ENCODE measurements around the gene FBXL16.
A peak's percentile ranks its signal among the peaks of the same experiment; 100 is the strongest.

FBXL16 gene

DNA sequence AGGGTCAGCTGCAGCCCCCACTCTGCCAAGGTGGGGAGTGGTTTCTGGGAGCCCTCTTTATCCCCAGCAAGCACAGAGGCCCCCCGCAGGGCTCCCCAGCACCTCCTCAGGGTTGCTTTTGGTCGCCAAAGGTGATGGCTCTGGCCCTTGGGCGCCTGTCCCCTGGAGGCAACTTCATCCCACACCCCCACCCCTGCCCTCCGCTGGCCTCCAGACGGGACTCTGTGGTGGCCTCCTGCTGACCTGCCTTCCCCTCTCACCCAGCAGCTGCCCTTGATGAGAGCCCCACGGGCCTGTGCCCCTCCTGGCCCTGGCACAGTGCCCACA is 45.5 kb downstream of the FBXL16 start:
- no peak for DNase-seq

DNA sequence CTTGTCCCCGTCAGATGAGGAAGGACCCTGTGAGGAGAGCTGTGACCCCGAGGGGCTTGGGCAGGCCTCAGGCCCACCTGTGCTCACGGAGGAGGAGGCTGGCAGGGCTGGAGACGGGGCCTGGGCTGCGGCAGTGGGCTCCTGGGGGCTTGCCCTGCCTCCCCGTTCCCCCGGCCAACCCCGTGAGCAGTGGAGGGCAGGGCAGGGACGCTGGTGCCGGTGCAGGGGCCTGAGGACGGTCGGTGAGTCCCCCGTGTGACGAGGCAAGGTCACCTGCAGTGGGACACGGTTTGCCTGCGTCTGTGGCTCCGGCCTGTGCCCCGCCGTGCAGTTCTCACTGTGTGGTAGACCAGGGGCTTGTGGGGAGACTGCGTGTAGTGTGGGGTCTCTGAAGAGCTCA is 46.0 kb downstream of the FBXL16 start:
- DNase-seq: no peak

DNA sequence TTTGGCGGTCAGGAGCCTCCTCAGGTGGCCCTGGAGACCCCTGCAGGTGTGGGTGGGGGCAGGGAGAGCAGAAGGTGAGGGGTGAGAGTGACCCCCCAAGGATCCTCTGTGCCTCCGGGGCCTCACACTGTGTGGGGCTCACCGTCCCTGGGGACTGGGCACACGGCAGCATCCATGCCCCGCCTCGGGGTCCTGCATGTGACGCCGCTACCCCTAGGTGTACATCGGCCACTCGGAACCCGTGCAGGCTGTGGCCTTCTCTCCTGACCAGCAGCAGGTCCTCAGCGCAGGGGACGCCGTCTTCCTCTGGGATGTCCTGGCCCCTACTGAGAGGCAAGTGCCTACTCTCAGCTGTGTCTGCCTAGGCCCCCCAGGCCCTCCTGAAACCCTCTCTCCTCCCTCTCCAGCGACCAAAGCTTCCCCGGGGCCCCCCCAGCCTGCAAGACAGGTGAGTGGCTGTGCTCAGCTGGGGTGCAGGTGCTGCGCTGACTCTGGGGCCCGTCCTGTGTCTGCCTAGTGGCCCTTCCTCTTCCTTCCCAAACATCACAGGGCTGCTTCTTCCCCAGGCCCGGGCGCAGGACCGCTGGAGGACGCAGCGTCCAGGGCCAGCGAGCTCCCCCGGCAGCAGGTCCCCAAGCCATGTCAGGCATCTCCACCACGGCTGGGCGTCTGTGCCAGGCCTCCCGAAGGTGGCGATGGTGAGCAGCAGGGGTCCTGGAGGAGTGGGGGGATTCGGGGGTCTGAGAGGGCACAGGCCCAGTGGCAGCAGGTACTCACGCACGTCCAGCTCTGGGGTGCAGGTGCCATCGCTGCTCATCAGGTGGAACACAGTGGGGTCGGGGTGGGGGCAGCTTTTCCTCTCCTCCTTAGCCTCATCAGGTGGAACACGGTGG is 46.7 kb downstream of the FBXL16 start:
- DNase-seq: no peak

DNA sequence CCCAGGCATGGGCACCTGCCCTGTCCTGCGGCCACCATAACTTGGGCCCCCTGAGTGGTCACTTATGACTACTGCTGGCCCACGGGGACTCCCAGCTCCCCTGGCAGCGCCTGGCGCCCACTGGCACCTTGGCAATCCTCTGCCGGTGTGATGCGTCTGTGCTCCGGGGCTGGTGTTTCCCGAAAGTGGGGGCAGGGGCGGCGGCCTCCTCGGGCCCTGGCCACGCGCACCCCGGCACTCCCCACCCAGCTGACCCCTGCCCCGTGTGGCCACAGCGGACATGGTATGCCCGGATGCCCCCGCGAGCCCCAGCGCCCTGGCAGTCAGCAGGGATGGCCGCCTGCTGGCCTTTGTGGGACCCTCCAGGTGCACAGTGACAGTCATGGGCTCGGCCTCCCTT is 48.1 kb downstream of the FBXL16 start:
- no peak for DNase-seq

DNA sequence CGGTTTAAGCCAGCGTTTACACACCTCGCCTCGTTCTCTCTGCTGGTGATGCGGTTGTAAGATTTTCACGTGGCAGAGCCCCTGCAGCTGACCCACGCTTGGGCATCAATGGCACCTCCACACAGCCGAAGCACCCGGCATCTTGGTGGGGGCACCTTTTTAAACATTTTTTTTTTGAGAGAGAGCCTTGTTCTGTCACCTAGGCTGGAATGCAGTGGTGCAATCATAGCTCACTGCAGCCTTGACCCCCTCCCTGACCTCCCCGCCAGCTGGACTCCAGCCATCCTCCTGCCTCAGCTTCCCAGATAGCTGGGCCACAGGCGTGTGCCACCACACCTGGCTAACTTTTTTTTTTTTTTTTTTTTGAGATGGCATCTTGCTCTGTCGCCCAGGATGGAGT is 51.6 kb downstream of the FBXL16 start:
- DNase-seq: no peak

DNA sequence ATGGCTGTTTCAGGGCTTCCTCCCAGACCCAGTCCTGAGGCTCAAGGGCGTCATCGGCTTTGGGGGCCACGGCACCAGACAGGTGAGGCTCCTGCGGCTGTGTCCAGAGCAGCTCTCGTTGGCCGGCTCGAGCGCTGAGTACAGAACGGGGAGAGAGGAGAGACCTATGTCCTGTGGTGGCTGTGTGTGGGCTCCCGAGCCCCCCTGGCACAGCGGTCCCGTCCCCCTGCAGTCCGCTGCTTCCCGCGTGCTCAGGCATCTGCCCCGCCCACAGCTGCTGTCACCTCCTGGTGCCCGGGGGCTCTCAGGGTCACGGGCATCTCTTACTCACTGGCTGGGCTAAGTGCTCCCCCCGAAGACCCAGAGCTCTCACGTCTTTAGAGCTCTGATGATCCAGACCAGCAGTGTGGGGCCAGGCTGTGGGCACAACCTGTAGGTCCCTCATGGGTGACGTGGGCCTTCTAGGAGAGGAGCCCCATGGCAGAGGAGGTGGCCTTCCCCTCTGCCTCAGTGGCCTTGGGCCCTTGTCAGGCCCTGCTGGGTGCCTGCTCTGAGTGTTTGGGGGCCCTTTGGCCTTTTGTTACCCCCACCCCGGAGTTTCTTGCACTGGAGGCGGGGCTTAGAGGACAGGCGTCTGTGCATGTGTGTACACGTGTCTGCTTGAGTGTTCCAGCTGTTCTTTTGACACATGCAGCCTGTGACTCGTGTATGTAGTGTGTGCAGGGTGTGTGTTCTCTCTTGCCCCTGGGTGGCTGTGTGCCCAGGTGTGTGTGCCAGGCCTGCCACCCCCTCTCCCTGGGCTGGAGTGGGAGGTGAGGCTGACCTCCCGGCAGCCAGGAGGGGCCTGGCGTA is 52.9 kb downstream of the FBXL16 start:
- DNase-seq: no peak

DNA sequence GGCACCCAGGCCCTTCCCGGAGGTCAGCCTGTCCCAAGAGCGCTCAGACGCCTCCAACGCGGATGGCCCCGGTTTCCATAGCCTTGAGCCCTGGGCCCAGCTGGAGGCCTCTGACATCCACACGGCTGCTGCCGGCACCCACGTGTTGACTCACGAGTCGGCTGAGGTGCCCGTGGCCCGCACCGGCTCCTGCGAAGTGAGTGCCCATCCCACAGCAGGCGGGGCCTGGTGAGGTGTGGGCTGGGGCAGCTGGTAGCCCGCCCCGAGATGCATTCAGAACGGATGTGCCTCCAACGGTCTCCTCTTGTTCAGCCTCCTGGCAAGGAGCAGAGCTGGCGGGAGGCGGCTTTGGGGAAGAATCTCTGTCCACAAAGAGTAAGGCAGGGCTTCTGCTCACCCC is 53.8 kb downstream of the FBXL16 start:
- DNase-seq: no peak

DNA sequence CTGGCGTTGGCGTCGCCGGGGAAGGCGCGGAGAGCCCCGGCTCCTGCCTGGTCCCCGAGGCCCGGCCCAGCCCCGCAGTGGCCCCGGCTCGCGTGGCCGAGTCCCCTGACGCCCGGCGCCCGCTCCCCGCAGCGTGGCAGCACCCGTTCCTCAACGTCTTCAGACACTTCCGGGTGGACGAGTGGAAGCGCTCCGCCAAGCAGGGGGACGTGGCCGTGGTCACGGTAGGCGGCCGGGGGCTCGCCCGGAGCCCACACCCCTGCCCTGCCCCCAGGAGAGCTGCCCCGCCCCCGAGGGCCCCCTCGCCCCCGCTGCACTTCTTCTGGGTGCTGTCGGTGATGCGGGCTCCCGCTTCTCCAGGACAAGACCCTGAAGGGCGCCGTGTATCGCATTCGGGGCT is 56.0 kb downstream of the FBXL16 start:
- no peak for DNase-seq

DNA sequence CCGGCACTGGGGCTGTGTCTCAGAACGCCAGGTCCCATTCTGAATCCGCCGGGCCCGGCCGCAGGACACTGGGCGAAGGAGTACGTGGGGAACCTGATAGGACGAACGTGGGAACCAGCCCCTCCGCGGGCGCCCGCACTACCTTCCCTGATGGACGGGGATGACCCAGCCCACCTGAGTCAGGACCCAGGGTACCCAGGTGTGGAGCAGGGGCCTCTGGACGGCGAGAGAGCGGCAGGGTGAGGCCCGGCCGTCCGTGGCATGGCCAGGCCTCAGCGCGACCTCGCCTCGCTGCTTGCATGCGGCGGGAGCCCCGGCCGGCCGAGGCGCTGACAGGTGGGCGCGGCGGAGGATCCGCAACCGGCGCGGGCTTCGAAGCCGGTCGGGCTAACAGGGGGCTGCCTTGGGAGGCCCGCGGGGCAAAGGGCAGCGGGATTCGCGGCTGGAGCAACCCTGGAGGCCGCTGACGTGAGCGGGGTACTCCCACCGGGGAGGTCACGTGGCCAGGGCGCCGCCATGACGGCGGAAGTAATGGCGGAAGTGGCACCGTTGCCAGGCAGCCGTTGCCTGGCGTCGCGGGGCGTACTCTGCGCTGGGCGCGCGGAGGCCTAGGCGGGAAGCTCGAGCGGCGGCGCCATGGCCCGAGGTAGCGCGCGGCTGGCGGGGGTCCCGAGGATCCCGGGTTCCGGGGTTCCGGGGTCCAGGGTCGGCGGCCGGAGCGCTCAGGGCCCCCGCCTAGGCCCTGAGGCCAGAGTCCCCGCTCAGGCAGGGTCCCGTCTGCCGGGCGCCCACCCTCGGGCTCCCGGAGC is 56.6 kb downstream of the FBXL16 start, which contains the start of gene WDR90:
Gene WDR90 (plus strand): TSS at position 585 of the 809 bp plus-strand sequence. CDS start 52 bp downstream, at position 637.
- DNase-seq: peak; percentile 75

DNA sequence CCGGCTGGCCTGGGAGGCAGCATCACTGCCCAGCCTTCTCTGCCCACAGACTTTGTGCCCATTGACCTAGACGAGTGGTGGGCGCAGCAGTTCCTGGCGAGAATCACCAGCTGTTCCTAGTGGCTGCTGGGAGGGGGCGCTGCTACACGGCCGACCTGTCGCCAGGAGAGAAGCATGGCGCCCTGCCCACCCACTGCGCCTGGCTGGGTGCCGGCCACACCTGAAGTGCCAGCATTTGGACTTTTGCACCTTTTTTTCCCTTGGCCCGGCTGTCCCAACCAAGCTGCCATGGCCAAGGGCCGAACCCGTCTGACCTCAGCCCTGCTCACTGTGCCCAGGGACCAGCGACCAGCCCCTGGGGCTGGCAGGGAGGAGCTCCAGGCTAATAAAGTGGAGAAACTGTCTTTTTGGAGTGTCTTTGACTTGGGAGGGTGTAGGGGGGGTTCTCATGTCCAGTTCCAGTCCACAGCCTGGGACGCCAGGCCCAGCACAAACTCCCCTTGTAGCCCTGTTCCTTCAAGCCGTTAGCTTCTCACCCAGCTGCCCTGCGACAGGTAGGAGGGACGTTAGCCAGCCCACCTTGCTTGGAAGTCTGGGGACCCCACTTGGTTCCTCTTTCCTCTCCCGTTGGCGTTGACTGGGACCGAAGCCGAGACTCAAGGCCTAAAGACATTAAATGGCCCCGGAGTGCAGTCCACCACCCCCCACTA is 57.4 kb downstream of the FBXL16 start:
- DNase-seq: peak; percentile 17

DNA sequence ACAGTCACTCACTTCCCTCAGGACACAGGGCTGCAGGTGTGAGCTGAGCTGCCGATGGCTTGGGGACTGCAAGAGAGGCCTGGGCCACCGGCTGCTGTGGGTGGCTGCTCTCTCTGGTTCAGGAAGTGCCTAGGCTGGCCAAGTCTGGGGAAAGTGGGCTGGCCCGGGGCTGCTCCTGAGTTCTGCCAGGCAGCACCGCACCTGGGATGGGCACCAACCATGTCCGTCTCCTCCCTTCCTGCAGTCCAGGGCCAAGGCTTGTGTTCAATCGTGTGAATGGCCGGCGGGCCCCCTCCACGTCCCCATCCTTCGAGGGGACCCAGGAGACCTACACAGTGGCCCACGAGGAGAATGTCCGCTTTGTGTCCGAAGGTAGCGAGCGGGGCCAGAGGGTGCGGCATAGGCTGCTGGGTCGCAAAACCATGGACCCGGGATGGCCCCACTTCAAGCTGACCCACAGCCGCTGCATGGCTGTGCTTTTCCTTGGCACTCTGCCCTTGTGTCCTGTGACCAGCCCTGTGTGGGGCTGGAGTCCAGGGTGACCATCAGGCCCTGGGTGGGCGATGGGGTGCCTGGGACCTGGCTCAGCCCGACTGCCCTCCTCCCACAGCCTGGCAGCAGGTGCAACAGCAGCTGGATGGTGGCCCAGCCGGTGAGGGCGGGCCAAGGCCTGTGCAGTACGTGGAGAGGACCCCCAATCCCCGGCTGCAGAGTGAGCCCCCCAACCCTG is 58.3 kb downstream of the FBXL16 start:
- no peak for DNase-seq

DNA sequence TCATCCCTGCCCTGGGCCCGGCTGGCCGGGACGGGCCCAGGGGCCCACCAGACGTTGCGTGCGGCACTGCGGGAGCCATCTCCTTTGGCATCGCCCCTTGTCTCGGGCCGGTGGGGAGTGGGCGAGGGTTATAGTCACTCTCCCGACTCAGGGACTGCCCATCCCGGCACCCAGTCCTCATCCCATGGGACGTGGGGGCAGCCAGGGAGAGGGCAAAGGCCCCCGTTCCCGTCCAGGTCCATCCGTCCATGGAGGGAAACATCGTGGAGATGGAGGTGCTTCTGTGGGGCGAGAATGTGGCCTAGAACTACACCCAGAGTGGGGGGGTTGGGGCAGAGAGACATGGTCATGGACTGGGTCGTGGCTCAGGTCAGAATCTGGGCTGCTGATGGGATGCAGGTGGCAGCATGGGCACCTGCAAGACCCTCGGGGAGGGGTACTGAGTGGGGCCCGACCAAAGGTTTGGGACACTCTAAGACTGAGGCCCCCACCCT is 58.9 kb downstream of the FBXL16 start:
- no peak for DNase-seq

DNA sequence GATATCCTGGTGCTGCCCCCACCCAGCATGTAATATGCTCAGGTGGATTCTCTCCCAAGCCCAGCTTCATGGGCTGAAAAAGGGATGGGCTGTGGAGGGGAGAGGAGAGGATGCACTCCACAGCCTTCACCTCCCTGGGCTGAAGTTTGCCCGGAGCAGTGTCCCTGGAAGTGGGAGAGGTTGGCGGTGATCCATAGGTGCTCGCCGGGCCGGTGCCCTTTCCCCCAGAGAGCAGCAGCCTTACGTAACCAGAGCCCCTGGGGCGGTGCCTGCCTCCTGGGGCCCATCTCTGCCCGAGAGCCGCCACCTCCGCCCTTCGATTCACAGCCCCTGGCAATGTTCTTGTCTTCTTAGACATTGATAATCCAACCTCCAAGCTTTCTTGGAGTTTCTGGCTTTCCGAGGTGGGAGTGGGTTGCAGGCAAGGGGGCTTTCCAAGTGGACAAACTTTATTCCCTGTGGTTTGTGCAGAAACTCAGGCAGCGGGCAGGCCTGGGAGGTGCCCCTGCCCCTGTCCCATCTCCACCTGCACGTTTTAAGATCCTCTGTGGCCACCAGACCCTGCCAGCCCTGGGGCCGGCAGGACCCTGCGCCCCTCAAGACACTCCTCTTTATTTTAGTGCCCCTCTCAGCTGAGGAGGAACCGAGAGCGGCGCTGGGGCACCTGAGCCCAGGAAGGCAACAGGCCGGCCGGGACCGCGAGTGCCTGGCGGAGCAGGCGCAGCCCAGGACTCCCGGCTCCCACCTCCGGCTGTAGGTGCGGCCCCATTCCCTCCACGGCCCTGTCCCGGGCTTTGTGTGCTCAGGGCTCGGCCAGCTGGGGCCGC is 59.5 kb downstream of the FBXL16 start:
- DNase-seq: no peak

DNA sequence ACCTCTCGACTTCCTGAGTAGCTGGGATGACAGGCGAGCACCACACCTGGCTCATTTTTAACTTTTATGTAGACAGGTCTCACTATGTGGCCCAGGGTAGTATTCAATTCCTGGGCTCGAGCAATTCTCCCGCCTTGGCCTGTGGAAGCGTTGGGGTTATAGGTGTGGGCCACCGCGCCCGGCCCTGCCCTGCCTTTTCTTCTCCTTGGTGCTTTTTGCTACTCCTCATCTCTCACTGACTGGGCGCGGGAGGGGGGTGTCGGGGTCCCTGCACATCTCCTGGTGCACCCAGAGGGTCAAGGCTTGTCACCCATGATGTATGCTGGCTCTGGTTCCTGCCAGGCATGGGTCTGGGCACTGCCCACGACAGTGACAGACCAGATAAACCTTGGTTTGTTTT is 61.0 kb downstream of the FBXL16 start:
- DNase-seq: no peak

DNA sequence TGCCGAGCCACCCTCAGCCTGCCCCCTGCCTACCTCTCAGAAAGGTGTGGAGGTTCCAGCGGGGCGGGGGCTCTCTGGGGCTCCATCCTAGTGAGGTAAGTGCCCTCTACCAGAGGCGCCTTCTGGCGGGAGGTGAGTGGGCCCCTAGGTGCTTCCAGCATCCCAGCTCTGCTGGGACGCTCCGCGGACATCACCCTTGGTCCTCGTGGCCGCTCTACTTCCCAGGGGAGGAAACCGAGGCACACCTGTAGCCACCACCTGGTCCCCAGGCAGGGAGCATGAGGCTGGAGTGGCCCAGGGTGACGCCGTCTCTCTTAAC is 62.6 kb downstream of the FBXL16 start:
- no peak for DNase-seq
